SU-DHL-6 (cell line): ENCODE measurements around the gene TOLLIP.
"Not testable (repeated sequence)": the region's sequence is repeated elsewhere in the genome, so short reads cannot be mapped to it uniquely, and the experiment has no call there.

Experiments used
- H2AFZ ChIP-seq: fragments of 200-600 bp; sonication (generic); 2 replicates; pipeline ENCODE4 v1.6.1; 2014; ENCODE audit warnings: low read depth, mild to moderate bottlenecking, moderate library complexity, mixed read lengths, antibody characterized with exemption, low read length; ENCODE audit not compliant: severe bottlenecking
- H3F3A ChIP-seq: fragments of 200-600 bp; shearing (Covaris generic); 2 replicates; pipeline ENCODE4 v1.6.0; 2016; ENCODE audit warnings: antibody characterized with exemption, mild to moderate bottlenecking; ENCODE audit not compliant: insufficient read depth
- H3K27ac ChIP-seq: fragments of 200-600 bp; sonication (generic); 2 replicates; pipeline ENCODE4 v1.5.1; 2016; ENCODE audit warnings: low read depth, mild to moderate bottlenecking, low read length, moderate library complexity, mixed read lengths
- H3K27me3 ChIP-seq: fragments of 200-600 bp; sonication (generic), shearing (Covaris generic); 2 replicates; pipeline ENCODE4 v1.6.0; 2014; ENCODE audit warnings: mild to moderate bottlenecking, low read length
- H3K36me3 ChIP-seq: fragments of 200-600 bp; sonication (generic); 2 replicates; pipeline ENCODE4 v1.6.1; 2014; ENCODE audit warnings: mild to moderate bottlenecking, low read length, mixed read lengths
- H3K4me2 ChIP-seq: fragments of 300-600, 200-600 bp; shearing (Covaris generic), sonication (generic); 2 replicates; pipeline ENCODE4 v1.6.0; 2014; ENCODE audit warnings: low read length, low read depth, mild to moderate bottlenecking; ENCODE audit not compliant: poor library complexity, severe bottlenecking
- H3K4me3 ChIP-seq: fragments of 200-600 bp; sonication (generic); 2 replicates; pipeline ENCODE4 v1.5.1; 2014; ENCODE audit warnings: antibody characterized with exemption, low read length, mild to moderate bottlenecking, mixed read lengths; ENCODE audit not compliant: insufficient read depth, poor library complexity, severe bottlenecking
- H3K79me2 ChIP-seq: fragments of 200-600 bp; sonication (generic); 2 replicates; pipeline ENCODE4 v1.6.1; 2014; ENCODE audit warnings: mild to moderate bottlenecking, low read length, moderate library complexity; ENCODE audit not compliant: insufficient read depth
- H3K9ac ChIP-seq: fragments of 200-600 bp; sonication (generic); 2 replicates; pipeline ENCODE4 v1.7.0; 2014; ENCODE audit warnings: mild to moderate bottlenecking, low read length
- H3K9me2 ChIP-seq: fragments of 200-600 bp; sonication (generic); replicated peaks from 2 replicates; pipeline ENCODE4 v1.6.1; 2014; ENCODE audit warnings: low read length; ENCODE audit not compliant: insufficient read depth
- H3K9me3 ChIP-seq: fragments of 200-600 bp; sonication (generic); 2 replicates; pipeline ENCODE4 v1.6.1; 2014; ENCODE audit warnings: low read length, mixed read lengths; ENCODE audit not compliant: insufficient read depth
- H4K20me1 ChIP-seq: fragments of 200-600 bp; sonication (generic); 2 replicates; pipeline ENCODE4 v1.6.1; 2014; ENCODE audit warnings: low read depth, mild to moderate bottlenecking, antibody characterized with exemption, low read length, moderate library complexity, mixed read lengths
- CTCF ChIP-seq: fragments of 200-600 bp; sonication (generic); IDR thresholded peaks from one replicate; pipeline ENCODE4 v1.5.1; 2017; ENCODE audit warnings: antibody characterized with exemption, mild to moderate bottlenecking, low read length, moderate library complexity; ENCODE audit not compliant: insufficient read depth, poor library complexity, severe bottlenecking
- EZH2phosphoT487 ChIP-seq: fragments of 200-600 bp; sonication (generic), shearing (Covaris generic); conservative IDR thresholded peaks from 2 replicates; pipeline ENCODE4 v1.6.1; 2018; ENCODE audit warnings: mild to moderate bottlenecking, antibody characterized with exemption, low read length, moderate library complexity, mixed read lengths

Gene TOLLIP

DNA sequence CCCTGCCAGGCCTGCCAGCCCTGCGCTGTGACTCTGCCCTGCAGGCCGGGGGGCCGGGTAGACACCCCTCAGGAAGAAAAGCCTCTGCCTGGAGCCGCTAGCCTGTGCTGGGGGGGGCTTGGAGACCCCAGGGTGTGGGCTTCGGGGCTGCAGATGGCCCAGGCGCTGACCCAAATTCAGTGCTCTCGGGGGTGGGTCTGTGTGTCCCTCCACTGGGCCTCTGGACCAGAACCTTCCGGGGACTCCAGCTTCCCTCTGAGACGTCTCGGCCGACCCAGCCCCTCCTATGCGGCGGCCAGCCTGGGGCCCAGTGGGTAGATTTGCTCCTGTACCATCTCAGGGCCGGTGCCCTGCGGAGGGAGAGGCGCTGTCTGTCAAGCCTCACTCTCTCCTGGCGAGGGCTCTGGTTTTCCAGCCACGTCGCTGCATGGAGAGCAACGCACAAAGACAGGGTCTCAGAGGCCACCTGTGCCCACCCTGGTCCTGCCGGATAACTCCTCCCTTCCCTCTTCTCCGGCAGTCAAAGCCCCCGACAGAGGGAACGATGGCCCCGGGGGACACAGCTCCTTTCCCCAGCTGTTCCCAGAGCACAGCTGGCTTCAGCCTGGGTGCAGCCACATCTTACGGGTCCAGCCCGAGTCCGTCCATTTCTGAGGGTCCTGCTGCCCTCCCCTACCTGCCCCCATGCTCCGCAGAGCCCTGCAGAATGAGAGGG lies 40.1 kb upstream of the TOLLIP start:
- Histone ChIP-seq H3K4me2 (no peak overlapping the region), H3K4me3 (no peak overlapping the region), H3K79me2 (no peaks in the 10 kb centered on the region), H4K20me1 (no peaks in the 10 kb centered on the region), H3K27ac (no peak overlapping the region), H3K27me3 (no peaks in the 10 kb centered on the region), H3K9me2 (no peaks in the 10 kb centered on the region), H3K36me3 (no peaks in the 10 kb centered on the region), H3F3A (no peaks in the 10 kb centered on the region), H3K9me3 (no peaks in the 10 kb centered on the region), H2AFZ (no peak overlapping the region), H3K9ac (no peak overlapping the region)
- no peak for TF ChIP-seq EZH2phosphoT487
- TF ChIP-seq CTCF = no peak

DNA sequence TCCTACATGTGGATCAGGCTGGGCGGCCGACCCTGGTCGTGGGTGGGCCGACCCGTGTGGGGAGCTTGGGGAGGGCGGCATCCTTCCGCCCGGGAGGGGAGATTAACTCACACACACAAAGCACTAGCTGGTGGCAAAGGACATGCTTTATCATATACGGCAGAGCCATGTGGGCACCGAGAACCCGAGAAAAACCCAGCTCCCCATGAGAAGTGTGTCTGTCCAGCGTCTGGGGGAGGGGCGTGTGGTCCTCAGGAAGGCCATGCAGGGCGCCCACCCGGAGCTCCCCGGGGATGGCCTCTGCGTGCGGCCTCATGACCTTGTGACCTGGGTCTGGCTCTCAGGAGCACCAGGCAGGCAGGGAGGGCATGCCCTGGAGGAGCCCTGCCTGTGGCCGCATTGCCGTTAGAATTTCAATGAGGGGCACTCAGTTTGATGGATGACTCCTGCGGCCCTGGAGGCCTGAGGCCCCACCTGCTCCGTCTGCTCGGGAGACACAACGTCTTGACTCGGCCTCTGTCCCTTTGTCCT lies 39.4 kb upstream of the TOLLIP start:
- no peak overlapping the region for H3K27ac ChIP-seq
- H3K27me3 ChIP-seq = no peaks in the 10 kb centered on the region
- H3F3A ChIP-seq = no peaks in the 10 kb centered on the region
- no peaks in the 10 kb centered on the region for H3K9me2 ChIP-seq
- TF ChIP-seq EZH2phosphoT487 (no peak), CTCF (no peak)
- no peak overlapping the region for H3K9ac ChIP-seq
- no peak overlapping the region for H2AFZ ChIP-seq
- no peak overlapping the region for H3K4me2 ChIP-seq
- H4K20me1 ChIP-seq = no peaks in the 10 kb centered on the region
- no peak overlapping the region for H3K4me3 ChIP-seq
- H3K9me3 ChIP-seq = no peaks in the 10 kb centered on the region
- H3K36me3 ChIP-seq = no peaks in the 10 kb centered on the region
- H3K79me2 ChIP-seq = no peaks in the 10 kb centered on the region

DNA sequence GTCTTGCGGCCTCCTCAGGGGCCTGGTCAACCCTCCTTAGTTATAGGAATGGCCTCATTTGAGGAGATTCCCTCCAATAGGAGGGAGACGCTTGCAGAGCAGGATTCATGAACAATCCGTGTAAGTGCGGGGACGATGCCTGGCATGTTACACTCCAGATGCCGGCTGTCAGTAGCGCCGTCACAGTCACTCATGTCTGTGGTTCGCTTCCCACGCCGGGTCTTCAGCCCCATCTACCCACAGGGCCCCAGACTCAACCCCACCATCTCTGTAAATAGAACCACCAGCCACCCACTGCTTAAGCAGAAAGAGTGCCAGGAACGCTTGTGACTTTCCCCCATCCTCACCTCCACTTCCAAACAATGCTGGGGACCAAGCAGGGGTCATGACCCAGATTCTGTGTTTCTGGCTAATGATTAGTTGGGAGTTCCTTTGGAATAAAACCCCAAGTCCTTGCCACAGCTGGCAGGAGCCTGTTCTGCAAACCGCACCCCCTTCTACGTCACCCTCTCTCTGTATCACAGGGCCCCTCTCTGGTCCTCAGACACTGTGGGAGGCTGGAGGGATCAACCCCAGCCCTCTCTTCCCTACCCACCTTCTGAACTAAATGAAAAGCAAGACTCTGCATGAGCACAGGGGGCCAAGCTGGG lies 38.8 kb upstream of the TOLLIP start:
- Histone ChIP-seq H3K27ac (no peak overlapping the region), H3K9me3 (no peaks in the 10 kb centered on the region), H3K27me3 (no peaks in the 10 kb centered on the region), H3K79me2 (no peaks in the 10 kb centered on the region), H3K9me2 (no peaks in the 10 kb centered on the region), H4K20me1 (no peaks in the 10 kb centered on the region), H3F3A (no peaks in the 10 kb centered on the region), H3K36me3 (no peaks in the 10 kb centered on the region), H2AFZ (no peak overlapping the region), H3K4me2 (no peak overlapping the region), H3K4me3 (no peak overlapping the region), H3K9ac (no peak overlapping the region)
- TF ChIP-seq EZH2phosphoT487 (no peak), CTCF (no peak)

DNA sequence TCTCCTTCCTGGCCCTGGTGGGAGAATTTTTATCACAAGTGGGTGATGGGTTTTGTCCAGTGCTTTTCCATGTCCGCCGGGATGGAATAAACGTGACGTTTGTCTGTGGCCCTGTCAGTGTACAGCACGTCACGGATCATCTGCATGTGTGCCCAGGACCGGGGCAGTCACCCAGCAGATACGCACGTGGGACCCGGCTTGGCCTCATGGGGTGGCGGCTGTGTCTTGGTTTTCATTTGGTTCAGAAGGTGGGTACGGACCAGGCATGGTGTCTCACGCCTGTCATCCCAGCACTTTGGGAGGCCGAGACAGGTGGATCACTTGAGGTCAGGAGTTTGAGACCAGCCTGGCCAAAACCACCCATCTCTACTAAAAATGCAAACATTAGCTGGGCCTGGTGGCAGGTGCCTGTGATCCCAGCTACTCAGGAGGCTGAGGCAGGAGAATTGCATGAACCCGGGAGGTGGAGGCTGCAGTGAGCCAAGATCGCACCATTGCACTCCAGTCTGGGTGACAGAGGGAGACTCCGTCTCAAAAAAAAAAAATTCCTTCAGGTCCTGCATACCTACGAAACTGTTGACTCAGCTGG lies 38.1 kb upstream of the TOLLIP start:
- H3F3A ChIP-seq = not testable (repeated sequence)

More for the DNA sequence above, 38.1 kb upstream of the TOLLIP start:
- H3K27ac ChIP-seq, H4K20me1 ChIP-seq, H3K27me3 ChIP-seq, H2AFZ ChIP-seq, H3K9me3 ChIP-seq, H3K36me3 ChIP-seq, H3K4me3 ChIP-seq, H3K4me2 ChIP-seq, H3K9me2 ChIP-seq, H3K79me2 ChIP-seq, H3K9ac ChIP-seq: not testable (repeated sequence)
